NCI-H1092 treated with DMSO at 0.1 percent for 48 hours (cell line): Measurements from ENCODE around the gene MECP2.

Experiments
- DNase-seq: peaks from one replicate; lab custom pipeline; 2025; lab: John Stamatoyannopoulos, UW

MECP2 gene

GRCh38 chrX:154033848-154034247 is 63.7 kb downstream of the MECP2 start:
- DNase-seq = no peak

DNA sequence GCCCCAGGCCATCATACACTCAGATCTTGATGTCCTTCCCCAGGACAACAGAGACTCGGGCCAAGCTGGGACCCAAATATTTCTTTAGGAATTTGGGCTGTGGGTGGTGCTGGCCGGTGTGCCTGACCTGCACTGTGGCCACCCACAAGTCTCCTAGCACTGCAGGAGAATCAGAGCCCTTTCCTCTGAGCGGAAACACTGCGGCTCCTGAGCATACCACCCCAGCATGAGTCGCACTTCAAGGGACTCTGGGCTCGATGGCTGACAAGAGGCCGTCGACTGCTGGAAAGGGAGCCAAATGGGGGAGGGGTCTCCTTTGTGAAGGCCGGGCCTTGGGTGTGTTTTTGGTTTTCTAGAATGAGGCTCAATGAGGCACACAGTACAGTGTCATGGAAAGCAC is 64.9 kb downstream of the MECP2 start:
- no peak for DNase-seq

- DNase-seq = no peak
These were observed 65.4 kb downstream of the MECP2 start for GRCh38 chrX:154032160-154032559.

DNA sequence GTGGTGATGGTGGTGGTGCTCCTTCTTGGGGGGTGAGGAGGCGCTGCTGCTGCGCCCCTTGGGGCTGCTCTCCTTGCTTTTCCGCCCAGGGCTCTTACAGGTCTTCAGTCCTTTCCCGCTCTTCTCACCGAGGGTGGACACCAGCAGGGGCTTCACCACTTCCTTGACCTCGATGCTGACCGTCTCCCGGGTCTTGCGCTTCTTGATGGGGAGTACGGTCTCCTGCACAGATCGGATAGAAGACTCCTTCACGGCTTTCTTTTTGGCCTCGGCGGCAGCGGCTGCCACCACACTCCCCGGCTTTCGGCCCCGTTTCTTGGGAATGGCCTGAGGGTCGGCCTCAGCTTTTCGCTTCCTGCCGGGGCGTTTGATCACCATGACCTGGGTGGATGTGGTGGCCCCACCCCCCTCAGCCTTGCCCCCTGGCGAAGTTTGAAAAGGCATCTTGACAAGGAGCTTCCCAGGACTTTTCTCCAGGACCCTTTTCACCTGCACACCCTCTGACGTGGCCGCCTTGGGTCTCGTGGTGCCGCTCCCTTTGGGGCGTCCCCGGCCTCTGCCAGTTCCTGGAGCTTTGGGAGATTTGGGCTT is 66.7 kb downstream of the MECP2 start:
- no peak for DNase-seq

DNA sequence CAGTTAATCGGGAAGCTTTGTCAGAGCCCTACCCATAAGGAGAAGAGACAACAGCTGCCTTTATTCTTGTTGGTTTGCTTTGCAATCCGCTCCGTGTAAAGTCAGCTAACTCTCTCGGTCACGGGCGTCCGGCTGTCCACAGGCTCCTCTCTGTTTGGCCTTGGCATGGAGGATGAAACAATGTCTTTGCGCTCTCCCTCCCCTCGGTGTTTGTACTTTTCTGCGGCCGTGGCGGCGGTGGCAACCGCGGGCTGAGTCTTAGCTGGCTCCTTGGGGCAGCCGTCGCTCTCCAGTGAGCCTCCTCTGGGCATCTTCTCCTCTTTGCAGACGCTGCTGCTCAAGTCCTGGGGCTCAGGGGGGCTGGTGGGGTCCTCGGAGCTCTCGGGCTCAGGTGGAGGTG is 67.3 kb downstream of the MECP2 start:
- DNase-seq = no peak

- no peak for DNase-seq
These were observed 68.1 kb downstream of the MECP2 start for GRCh38 chrX:154029439-154029838.

- no peak for DNase-seq
These were observed 68.9 kb downstream of the MECP2 start for GRCh38 chrX:154028502-154029184.

DNA sequence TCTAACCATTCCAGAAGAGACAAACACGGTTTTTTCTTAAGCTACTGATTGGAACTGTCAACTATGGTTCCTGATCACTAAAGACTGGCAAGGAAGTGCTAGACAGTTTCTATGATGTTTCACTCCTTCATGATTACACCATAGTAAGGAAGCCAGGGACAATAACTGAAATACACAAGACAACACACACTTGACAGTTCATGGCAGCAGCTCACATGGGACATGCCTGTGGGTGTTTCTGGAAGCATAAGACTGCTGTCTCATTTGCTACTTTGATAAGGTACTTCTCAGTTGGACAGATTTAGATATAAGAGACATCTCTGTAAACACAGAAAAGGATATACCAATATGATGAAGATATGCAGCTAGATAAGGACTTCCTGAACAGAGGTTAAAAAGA is 69.5 kb downstream of the MECP2 start:
- DNase-seq = no peak

DNA sequence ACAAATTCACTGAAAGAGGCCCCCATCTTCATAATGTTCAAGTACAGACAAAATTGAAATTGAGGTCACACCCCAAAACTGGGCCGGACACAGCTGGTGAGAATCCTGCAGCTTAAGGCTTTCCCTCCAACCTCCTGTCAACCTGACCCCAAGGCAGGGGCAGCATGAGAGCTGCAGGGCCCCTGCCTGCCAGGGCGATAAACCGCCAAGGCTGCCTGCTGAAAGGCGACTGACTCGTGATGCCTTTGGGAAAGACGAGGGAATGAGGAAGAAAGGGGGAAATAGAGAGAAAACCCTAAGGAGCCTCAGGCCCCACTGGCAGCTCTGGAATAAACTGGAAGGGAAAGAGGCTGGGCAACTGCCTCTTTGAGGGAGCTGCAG is 70.5 kb downstream of the MECP2 start:
- DNase-seq = no peak

DNA sequence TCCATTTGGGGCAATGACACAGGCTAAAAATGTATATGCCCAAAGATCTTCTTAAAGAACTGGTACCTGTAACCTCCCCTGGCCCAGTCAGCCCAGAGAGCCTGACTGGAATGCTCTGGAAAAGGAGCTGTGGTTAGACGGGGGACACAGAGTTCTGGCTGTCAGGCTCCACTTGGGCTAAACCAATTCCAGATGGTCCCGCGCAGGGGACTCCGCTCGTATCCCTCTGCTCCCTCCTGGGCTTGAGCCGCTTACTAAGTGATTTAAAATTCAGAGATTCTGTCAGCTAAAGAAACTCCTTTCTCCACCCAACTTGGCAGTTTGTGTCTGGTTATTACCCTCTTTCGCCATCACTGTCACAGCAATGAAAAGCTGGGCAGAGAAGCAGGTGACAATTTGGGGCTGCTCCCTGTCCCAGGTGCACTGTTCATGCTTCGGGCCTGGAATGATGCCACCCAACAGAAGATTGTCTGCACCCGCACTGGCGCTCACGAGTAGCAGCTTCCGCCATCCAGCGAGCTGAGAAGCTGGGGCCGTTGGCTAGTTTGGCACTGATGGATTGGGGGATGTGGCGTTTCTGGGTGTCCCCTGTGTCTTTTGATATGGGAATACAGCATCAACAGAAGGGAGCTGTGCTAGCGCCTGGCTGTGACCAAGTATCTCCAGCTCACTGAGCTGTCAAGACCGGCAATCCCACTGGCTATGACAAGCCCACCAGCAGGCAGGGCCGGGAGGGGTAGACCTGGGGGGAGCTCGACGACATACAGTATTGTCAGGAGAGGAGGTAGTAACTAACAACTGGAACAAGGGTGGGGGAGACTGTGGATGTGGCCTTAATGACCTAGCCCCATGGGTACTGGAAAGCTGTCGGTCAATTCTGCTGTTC is 71.1 kb downstream of the MECP2 start:
- no peak for DNase-seq

DNA sequence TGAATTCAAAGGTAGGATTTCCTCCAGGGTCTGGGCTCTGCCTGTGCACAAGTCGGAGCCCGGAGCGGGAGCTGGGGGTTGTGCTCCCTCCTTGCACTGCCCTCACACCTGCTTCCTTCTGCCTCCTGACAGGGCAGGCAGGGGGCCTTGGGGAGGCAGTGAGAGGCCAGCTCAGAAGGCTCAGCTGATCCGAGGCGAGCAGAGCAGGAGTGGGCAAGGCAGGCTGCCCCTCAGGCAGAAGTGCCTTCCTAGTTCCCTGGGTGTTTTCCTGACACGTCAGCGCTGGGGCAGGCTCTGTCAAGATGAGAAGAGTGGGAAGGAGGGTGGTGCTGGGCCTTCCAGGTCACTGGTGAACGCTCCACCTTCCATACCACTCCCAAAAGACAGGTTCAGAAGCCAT is 72.3 kb downstream of the MECP2 start:
- DNase-seq = no peak

DNA sequence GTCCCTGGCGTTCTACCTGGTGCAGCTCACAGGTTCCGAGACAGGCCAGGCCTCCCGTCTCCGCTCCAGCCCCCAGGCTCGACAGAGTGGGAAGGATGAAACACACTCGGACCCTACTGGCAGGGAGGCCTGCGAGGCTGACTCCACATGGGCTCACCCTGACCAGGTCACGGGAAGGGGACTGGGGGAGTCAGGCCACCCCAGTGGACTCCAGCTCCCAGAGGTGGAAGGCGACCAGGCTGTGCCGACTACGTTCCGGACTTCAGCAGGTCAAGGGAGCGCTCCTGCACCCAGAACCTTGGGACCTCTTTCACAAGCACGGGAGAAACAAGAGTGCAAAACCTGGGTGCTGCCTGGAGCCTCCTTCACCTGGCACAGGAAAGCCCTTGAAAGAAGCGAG is 73.2 kb downstream of the MECP2 start:
- no peak for DNase-seq

DNA sequence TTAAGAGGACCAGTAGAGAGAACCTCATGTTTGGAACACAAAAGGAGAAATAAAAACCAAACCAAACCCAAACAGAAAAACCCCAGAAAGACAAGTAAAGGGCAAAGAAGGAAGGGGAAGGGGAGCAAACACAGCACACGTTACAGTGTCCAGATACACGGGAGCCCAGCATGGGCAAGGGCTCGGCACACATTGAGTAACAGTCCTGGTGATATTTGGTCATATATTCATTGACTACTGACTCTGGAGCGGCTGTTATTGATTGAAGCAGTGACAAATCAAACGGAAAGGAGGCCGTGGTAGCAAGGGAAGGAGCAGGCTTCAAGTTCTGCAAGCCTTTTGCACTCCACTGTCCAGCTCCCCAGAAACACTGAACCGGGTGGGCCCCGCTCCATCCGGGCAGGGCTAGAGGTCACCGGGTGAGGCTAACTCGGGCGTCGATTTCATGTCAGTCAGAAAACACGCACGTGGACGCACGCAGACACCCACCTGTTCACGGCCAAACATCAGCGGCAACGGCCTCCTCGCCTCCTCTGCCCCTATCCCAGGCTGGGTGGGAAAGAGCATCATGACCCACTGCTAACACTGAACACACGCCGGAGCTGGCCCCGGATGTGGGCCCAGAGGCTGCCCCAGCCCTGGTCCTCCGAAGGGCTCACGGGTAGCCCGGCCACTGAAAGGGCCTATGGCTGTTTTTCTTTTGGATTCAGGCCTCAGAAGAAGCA is 74.1 kb downstream of the MECP2 start:
- no peak for DNase-seq

- no peak for DNase-seq
These were observed 75.4 kb downstream of the MECP2 start for GRCh38 chrX:154022108-154022507.

GRCh38 chrX:154021131-154021611 is 76.3 kb downstream of the MECP2 start:
- DNase-seq = no peak

GRCh38 chrX:154020536-154021115 is 76.9 kb downstream of the MECP2 start:
- no peak for DNase-seq

GRCh38 chrX:154019633-154020528 is 77.6 kb downstream of the MECP2 start, which contains the start of gene IRAK1:
TSS of gene IRAK1 (minus strand) at chrX:154019902. CDS start at chrX:154019812, 90 bp downstream.
- peak; percentile 75 for DNase-seq

DNA sequence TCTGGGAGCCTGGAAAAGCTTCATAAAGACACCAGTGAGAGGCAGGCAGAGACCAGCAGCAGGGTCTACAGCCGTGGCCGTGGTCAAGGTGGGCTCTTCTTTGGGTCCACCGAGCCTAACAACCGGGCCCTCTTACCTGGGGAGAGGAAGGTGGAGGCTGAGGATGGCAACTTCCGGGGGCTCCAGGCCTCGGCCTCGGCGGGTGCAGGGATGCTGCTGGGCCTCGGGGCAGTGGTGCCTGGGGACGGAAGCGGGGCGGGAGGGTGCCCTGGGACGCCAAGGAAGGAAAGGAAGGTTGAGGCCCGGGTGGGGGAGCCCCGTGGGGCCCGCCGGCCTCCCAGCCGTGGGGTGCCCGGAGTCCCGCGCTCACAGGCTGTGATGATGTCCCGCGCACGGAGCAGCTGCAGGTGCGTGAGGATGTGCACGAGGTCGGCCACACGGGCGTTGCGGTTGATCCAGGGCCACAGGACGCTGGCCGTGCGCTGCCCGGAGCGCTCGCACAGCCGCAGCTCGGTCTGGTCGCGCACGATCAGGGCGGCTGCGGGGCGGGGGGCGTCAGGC is 78.4 kb downstream of the MECP2 start:
- no peak for DNase-seq

DNA sequence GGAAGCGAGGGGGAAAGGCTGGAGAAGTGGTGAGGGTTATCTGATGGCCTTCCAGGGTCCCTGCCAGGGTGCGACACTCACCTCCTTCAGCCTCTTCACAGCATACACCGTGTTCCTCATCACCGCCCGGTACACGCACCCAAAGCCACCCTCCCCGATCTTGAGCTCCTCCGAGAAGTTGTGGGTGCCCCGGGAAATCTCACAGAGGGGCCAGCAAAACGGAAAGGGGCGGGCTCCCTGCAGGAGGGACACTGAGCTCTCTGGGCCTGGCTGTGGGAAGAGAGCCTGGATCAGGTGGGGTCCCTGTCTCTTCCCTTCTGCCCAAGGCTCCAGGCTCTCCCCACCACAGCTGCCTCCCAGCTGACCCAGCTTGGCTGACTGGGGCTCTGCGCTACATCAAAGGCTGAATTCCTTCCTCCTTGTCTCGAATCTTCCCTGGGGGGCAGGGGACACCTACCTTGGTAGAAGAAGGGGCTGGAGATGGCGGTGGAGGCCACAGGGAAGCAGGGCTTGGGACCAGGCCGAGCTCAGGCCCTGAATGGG is 78.9 kb downstream of the MECP2 start:
- no peak for DNase-seq
